Measurements from ENCODE around the gene YIPF6.
"Not testable (repeated sequence)": the region's sequence is repeated elsewhere in the genome, so short reads cannot be mapped to it uniquely, and the experiment has no call there.

YIPF6 gene

DNA sequence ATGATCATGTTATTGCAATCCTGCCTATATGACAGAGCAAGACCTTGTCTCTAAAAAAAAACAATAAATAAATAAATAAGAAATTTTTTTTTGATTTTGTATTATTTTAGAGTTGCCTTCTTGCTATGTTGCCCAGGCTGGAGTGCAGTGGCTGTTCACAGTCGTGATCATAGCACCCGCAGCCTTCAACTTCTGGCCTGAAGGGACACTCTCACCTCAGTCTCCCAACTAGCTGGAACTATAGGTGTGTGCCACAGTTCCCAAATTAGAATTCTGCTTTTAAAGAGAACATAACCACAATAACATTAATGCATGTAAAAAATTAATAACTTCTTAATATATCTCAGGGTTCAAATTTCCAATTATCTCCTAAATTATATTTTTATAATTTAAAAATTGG is 7.8 kb downstream of the YIPF6 start:
- DNase-seq (ENCODE audit: low read depth): no peak

- DNase-seq (ENCODE audit: low read depth): peak; percentile 44
These were observed 9.9 kb downstream of the YIPF6 start for GRCh38 chrX:68508799-68509198.

DNA sequence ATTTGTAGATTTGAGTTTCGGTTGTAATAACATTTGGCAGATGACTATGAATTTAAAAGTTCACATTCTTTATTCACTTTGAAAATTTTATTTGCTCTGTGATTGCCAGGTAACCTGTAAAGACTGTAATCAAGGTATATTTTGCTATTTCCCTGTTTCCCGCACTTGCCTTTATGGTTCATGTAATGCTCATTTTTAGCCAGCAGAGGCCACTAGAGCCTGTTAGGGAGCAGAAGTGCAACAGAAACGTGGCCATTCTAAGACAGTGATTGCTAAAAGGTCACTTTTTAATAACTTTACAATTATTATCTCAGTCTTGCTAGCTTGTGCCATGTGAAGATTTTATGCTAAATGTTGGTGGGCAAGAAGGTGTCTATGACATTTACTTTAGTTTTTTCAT is 12.4 kb downstream of the YIPF6 start:
- DNase-seq (ENCODE audit: low read depth): peak; percentile 26

DNA sequence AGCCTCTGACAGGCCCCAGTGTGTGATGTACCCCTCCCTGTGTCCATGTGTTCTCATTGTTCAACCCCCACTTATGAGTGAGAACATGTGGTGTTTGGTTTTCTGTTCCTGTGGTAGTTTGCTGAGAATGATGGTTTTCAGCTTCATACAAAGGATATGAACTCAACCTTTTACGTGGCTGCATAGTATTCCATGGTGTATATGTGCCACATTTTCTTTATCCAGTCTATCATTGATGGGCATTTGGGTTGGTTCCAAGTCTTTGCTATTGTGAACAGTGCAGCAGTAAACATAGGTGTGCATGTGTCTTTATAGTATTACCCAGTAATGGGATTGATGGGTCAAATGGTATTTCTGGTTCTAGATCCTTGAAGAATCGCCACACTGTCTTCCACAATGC is 25.8 kb downstream of the YIPF6 start:
- DNase-seq (ENCODE audit: low read depth): not testable (repeated sequence)

DNA sequence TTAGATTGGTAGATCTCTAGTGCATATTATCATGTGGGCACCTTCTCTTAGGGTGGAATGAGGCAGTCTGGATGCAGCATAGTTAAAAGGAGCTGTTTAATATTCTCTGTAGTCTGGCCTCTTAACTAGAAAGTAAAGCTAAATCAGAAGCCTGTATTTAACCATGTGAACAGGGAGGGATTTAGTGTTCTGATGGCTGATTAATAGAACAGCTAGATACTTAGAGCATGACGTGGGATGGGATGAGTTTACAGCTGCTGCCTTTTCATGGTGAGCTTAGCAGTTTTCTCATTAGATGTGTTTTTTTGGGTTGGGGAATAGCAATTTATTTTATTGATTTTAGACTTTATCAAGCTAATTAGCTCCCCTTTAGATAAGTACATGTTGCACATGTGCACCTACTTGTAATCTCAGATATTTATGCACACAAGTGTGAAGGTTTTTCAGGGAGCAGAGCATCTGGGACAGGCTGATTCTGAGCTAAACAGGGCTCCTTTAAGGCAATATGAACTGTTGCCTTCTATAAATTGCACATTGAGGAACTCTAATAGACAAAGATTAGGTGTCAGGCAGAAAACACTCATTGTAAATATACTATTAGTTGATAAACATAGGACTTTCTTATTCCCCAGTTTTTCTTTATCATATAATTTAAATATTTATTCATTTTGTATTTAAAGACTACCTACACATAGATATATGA is 34.1 kb downstream of the YIPF6 start:
- peak; percentile 67 for DNase-seq (ENCODE audit: low read depth)

DNA sequence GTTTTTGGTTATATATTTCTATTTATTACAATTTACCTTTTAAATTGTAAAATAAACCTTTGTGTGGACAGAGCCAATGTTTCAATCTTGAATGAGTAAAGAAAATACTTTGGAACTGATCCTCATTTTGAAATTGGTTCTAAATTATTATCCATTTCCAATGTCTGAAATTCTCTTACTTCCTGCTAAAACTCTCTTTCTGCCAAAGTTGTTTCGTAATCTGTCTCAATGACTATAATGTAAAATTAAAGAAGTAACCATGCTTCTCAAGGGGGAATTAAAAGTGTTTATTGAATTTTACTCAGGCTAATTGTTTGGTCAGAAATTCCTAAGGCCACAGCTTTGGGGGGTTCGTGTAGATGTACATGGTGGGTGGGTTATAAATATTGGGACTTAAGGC is 34.8 kb downstream of the YIPF6 start:
- DNase-seq (ENCODE audit: low read depth): no peak

- peak; percentile 28 for DNase-seq (ENCODE audit: low read depth)
These were observed 35.8 kb downstream of the YIPF6 start for GRCh38 chrX:68534691-68535090.

GRCh38 chrX:68536429-68536828 is 37.6 kb downstream of the YIPF6 start:
- DNase-seq (ENCODE audit: low read depth): no peak

GRCh38 chrX:68536884-68537283 is 38.0 kb downstream of the YIPF6 start:
- no peak for DNase-seq (ENCODE audit: low read depth)

- no peak for DNase-seq (ENCODE audit: low read depth)
These were observed 51.3 kb downstream of the YIPF6 start for GRCh38 chrX:68550193-68550592.

GRCh38 chrX:68556036-68556435 is 57.2 kb downstream of the YIPF6 start:
- no peak for DNase-seq (ENCODE audit: low read depth)

- DNase-seq (ENCODE audit: low read depth): not testable (repeated sequence)
These were observed 58.3 kb downstream of the YIPF6 start for GRCh38 chrX:68557126-68557525.

DNA sequence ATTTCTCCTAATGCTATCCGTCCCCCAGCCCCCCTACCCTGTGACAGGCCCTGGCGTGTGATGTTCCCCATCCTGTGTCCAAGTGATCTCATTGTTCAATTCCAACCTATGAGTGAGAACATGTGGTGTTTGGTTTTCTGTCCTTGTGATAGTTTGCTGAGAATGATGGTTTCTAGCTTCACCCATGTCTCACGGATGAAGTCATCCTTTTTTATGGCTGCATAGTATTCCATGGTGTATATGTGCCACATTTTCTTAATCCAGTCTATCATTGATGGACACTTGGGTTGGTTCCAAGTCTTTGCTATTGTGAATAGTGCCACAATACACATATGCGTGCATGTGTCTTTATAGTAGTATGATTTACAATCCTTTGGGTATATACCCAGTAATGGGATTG is 61.1 kb downstream of the YIPF6 start:
- not testable (repeated sequence) for DNase-seq (ENCODE audit: low read depth)

GRCh38 chrX:68568136-68568535 is 69.3 kb downstream of the YIPF6 start:
- DNase-seq (ENCODE audit: low read depth): no peak

DNA sequence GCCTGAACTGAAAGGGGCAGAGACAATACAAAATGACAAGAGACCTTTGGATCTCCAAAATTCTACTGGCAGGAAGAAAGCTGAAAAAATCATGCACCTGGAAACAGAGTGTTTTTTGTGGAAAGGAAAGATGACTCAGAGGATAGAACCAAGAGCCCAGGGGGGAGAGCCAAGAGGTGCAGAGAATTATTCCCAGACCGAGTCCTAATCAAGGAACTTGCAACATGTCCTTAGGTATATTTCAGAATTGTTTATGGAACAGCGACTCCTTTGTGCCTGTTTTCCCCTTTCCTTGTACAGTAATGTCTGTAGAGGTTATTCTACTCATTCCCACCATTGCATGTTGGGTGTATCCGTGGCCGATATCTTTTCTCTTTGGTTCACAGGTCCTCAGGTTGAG is 71.7 kb downstream of the YIPF6 start:
- DNase-seq (ENCODE audit: low read depth): no peak

DNA sequence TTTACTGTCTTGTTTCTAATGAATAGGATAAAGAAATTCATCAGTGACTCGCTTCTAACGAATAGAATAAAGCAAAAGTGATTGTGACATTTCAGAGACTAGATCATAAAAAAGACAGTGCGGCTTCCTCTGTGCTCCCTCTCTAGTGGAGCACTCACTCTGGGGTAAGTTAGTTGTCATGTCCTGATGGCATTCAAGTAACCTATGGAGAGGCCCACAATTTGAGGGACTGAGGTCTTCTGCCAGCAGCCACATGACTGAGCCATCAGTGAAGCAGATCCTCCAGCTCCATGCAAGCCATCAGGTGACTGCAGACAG is 72.4 kb downstream of the YIPF6 start:
- DNase-seq (ENCODE audit: low read depth): no peak

GRCh38 chrX:68571610-68572311 is 72.9 kb downstream of the YIPF6 start:
- DNase-seq (ENCODE audit: low read depth): peak; percentile 87

- no peak for DNase-seq (ENCODE audit: low read depth)
These were observed 75.4 kb downstream of the YIPF6 start for GRCh38 chrX:68574240-68574639.

GRCh38 chrX:68579810-68580209 is 81.0 kb downstream of the YIPF6 start:
- DNase-seq (ENCODE audit: low read depth): no peak

DNA sequence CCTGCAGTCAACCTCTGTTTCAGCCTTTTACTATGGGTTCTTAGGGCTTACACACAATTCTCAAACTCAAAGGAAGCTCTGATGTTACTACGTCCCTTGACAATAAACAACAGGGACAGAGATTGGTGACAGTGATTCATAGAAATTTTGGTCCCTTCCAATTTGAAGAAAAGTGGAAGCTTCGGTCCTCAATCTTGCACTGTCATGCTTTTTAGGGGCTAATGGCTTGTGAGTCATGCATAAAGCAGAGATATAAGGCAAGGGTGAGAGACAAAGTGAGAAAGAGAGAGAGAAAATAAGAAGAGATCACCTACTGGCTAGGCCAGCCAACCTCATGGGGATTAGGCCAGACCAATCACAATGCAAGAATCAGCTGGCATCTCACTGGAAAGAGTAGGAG is 85.4 kb downstream of the YIPF6 start:
- DNase-seq (ENCODE audit: low read depth): no peak
